ENCODE data around the gene CXCL3. TPM values are rescaled to one million over a fixed set of nuclear protein-coding genes. Genes with fewer than 3 reads are reported as not detected.
A peak's percentile ranks its signal among the peaks of the same experiment; 100 is the strongest.

Gene CXCL3
- total RNA-seq, 2 donors from 2014 or later = 17.5 to 20.2 TPM

DNA sequence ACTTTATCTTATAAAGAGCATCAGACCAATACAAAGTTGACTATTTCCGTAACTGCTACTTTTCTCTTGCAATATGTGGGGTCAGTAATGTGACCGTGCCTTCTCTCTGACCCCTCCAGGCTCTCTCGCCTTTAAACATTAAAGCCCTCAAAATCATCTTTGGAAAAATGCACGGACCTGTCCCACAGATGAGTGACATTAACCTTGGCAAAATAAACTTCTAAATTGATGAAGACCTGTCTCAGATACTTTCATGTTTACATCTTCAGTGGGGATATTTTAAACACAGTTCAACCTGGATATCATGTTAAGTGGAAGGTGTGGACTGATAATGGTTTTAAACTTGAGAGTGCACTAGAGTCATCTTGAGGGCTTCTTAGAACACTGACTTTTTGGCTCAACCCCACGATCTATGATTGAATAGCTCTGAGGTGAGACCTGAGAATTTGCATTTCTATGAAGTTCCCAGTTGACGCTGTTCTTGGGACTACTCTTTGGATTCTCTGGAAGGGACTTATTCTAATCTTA is 26.7 kb upstream of the CXCL3 start:
- no peak for TF ChIP-seq CTCF (IDR thresholded peaks at IDR 0.05)
- Histone ChIP-seq H3K36me3 (no peaks in the 10 kb centered on the region), H3K27me3 (no peaks in the 10 kb centered on the region), H3K4me1 (no peaks in the 10 kb centered on the region), H3K9ac (ENCODE audit: low read depth in 2 of 2, low read length in 2 of 2) (no peak overlapping the region), H3K27ac (no peak overlapping the region), H3K4me3 (no peak overlapping the region), H3K9me3 (no peaks in the 10 kb centered on the region)
- intact Hi-C loops (cut with DNase I) = no loop called here
- DNase-seq = no peak

DNA sequence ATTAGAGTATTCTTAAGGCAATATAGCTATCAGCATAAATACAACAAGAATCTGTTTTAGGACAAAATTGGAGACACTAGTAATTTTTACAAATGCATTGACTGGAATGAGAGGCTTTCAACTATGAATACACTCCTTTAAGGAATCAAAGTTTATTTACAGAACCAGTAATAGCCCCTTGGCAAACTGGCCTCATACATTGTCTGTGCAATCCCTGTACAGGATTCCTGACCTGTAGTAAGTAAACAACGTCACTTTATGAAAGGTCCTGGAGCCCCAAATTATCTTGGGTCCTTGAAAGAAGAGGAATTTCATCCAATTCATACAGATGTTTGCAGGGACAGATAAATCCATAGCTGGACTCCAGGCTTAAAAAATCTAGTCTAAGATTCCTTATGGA is 25.4 kb upstream of the CXCL3 start:
- no peak overlapping the region for H3K27ac ChIP-seq
- no peaks in the 10 kb centered on the region for H3K27me3 ChIP-seq
- no peaks in the 10 kb centered on the region for H3K4me1 ChIP-seq
- no peak for TF ChIP-seq CTCF (IDR thresholded peaks at IDR 0.05)
- no peak overlapping the region for H3K4me3 ChIP-seq
- no peaks in the 10 kb centered on the region for H3K9me3 ChIP-seq
- H3K36me3 ChIP-seq = no peaks in the 10 kb centered on the region
- DNase-seq = no peak
- no peak overlapping the region for H3K9ac ChIP-seq (ENCODE audit: low read depth in 2 of 2, low read length in 2 of 2)
- intact Hi-C loops (cut with DNase I) = no loop called here

DNA sequence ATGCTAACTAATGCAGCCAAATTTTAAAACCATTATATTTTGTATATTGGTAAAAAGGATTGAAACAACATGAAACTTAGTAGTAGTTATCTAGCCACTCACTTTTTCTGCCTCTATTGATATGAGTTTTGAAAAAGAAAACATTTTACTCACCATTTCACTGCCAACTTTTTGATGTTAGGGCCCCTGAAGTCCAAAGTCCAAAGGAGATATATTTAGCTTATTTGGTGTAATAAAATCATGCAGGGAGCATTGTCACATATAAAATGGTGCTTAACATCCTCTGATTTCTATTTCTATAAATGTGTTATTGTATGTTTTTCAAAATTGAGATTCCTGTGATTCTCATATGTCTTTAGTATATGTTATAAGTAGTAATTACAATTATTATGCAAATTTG is 24.5 kb upstream of the CXCL3 start:
- no peak overlapping the region for H3K9ac ChIP-seq (ENCODE audit: low read depth in 2 of 2, low read length in 2 of 2)
- H3K36me3 ChIP-seq = no peaks in the 10 kb centered on the region
- H3K4me1 ChIP-seq = no peaks in the 10 kb centered on the region
- intact Hi-C loops (cut with DNase I) = no loop called here
- DNase-seq = no peak
- H3K4me3 ChIP-seq = no peak overlapping the region
- no peak for TF ChIP-seq CTCF (IDR thresholded peaks at IDR 0.05)
- no peaks in the 10 kb centered on the region for H3K27me3 ChIP-seq
- H3K27ac ChIP-seq = peak overlapping the region; percentile 19
- no peaks in the 10 kb centered on the region for H3K9me3 ChIP-seq

DNA sequence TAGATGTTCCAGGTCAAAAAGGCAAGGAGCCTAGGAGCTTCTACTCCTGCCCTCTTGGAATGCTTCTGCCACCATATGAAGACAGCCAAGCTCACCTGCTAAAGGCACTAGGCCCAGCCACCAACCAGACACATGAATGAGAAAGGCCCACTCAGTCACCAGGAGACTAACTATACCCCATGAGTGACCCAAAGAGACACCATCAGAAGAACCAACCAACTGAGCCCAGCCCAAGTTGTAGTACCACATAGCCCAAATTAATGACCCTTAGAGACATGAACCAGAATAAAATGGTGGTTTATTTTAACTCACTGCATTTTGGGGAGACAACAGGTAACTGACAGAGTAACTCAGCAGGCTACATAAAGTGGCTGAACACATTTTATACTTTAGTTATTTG is 22.9 kb upstream of the CXCL3 start:
- intact Hi-C loops (cut with DNase I) = no loop called here
- Histone ChIP-seq H3K4me3 (no peak overlapping the region), H3K27ac (no peak overlapping the region), H3K36me3 (no peaks in the 10 kb centered on the region), H3K4me1 (no peaks in the 10 kb centered on the region), H3K9me3 (no peaks in the 10 kb centered on the region), H3K27me3 (no peaks in the 10 kb centered on the region), H3K9ac (ENCODE audit: low read depth in 2 of 2, low read length in 2 of 2) (no peak overlapping the region)
- no peak for TF ChIP-seq CTCF (IDR thresholded peaks at IDR 0.05)
- no peak for DNase-seq

- DNase-seq = no peak
- no peaks in the 10 kb centered on the region for H3K9me3 ChIP-seq
- H3K4me3 ChIP-seq = no peak overlapping the region
- intact Hi-C loops (cut with DNase I) = no loop called here
- no peaks in the 10 kb centered on the region for H3K36me3 ChIP-seq
- no peak overlapping the region for H3K27ac ChIP-seq
- no peaks in the 10 kb centered on the region for H3K27me3 ChIP-seq
- no peak for TF ChIP-seq CTCF (IDR thresholded peaks at IDR 0.05)
- no peaks in the 10 kb centered on the region for H3K4me1 ChIP-seq
- H3K9ac ChIP-seq (ENCODE audit: low read depth in 2 of 2, low read length in 2 of 2) = no peak overlapping the region
Observed at GRCh38 chr4:74059161-74059829, 20.8 kb upstream of the CXCL3 start.

Data from colonic mucosa (tissue), 4 donors.